Measurements from ENCODE around the gene ZNF559. TPM values are rescaled to one million over a fixed set of nuclear protein-coding genes. Genes with fewer than 3 reads are reported as not detected.

ZNF559 gene
- total RNA-seq, 1 donor from 2014 or later = 23.6 TPM

GRCh38 chr19:9329999-9330398 lies 6.0 kb downstream of the ZNF559 start:
- H3K9me3 Mint-ChIP-seq (ENCODE audit: unreplicated experiment) = peaks cover 20% of the 10 kb centered on the region
- H3K36me3 Mint-ChIP-seq (ENCODE audit: unreplicated experiment) = peaks cover 57% of the 10 kb centered on the region
- no peak overlapping the region for H3K4me3 Mint-ChIP-seq (ENCODE audit: unreplicated experiment)
- H3K27ac Mint-ChIP-seq (ENCODE audit: unreplicated experiment) = no peak overlapping the region
- no peak for TF ChIP-seq CTCF (IDR thresholded peaks at IDR 0.05; ENCODE audit: partially characterized antibody, unreplicated experiment)
- DNase-seq = no peak
- peaks cover 2% of the 10 kb centered on the region for H3K27me3 Mint-ChIP-seq (ENCODE audit: unreplicated experiment)
- H3K4me1 Mint-ChIP-seq (ENCODE audit: low read depth, unreplicated experiment) = no peaks in the 10 kb centered on the region

GRCh38 chr19:9342610-9343304 lies 18.8 kb downstream of the ZNF559 start:
- Mint-ChIP-seq H3K4me1 (ENCODE audit: low read depth, unreplicated experiment) (no peaks in the 10 kb centered on the region), H3K36me3 (ENCODE audit: unreplicated experiment) (peaks cover 66% of the 10 kb centered on the region), H3K9me3 (ENCODE audit: unreplicated experiment) (peaks cover 35% of the 10 kb centered on the region), H3K4me3 (ENCODE audit: unreplicated experiment) (no peak overlapping the region), H3K27ac (ENCODE audit: unreplicated experiment) (no peak overlapping the region), H3K27me3 (ENCODE audit: unreplicated experiment) (peaks cover 4% of the 10 kb centered on the region)
- TF ChIP-seq CTCF (IDR thresholded peaks at IDR 0.05; ENCODE audit: partially characterized antibody, unreplicated experiment) = no peak
- no peak for DNase-seq

- H3K36me3 Mint-ChIP-seq (ENCODE audit: unreplicated experiment) = peaks cover 65% of the 10 kb centered on the region
- H3K4me3 Mint-ChIP-seq (ENCODE audit: unreplicated experiment) = no peak overlapping the region
- peaks cover 2% of the 10 kb centered on the region for H3K27me3 Mint-ChIP-seq (ENCODE audit: unreplicated experiment)
- H3K9me3 Mint-ChIP-seq (ENCODE audit: unreplicated experiment) = peaks cover 29% of the 10 kb centered on the region
- no peak for TF ChIP-seq CTCF (IDR thresholded peaks at IDR 0.05; ENCODE audit: partially characterized antibody, unreplicated experiment)
- H3K4me1 Mint-ChIP-seq (ENCODE audit: low read depth, unreplicated experiment) = no peaks in the 10 kb centered on the region
- DNase-seq = no peak
- no peak overlapping the region for H3K27ac Mint-ChIP-seq (ENCODE audit: unreplicated experiment)
Measured at GRCh38 chr19:9345005-9345404, 21.0 kb downstream of the ZNF559 start.

GRCh38 chr19:9348253-9348652 lies 24.3 kb downstream of the ZNF559 start:
- Mint-ChIP-seq H3K9me3 (ENCODE audit: unreplicated experiment) (peaks cover 16% of the 10 kb centered on the region), H3K27me3 (ENCODE audit: unreplicated experiment) (peaks cover 2% of the 10 kb centered on the region), H3K36me3 (ENCODE audit: unreplicated experiment) (peaks cover 35% of the 10 kb centered on the region), H3K4me3 (ENCODE audit: unreplicated experiment) (no peak overlapping the region), H3K27ac (ENCODE audit: unreplicated experiment) (no peak overlapping the region), H3K4me1 (ENCODE audit: low read depth, unreplicated experiment) (no peaks in the 10 kb centered on the region)
- no peak for TF ChIP-seq CTCF (IDR thresholded peaks at IDR 0.05; ENCODE audit: partially characterized antibody, unreplicated experiment)
- no peak for DNase-seq

GRCh38 chr19:9348671-9349070 lies 24.7 kb downstream of the ZNF559 start:
- Mint-ChIP-seq H3K4me1 (ENCODE audit: low read depth, unreplicated experiment) (no peaks in the 10 kb centered on the region), H3K9me3 (ENCODE audit: unreplicated experiment) (peaks cover 13% of the 10 kb centered on the region), H3K27me3 (ENCODE audit: unreplicated experiment) (peaks cover 2% of the 10 kb centered on the region), H3K36me3 (ENCODE audit: unreplicated experiment) (peaks cover 31% of the 10 kb centered on the region), H3K27ac (ENCODE audit: unreplicated experiment) (no peak overlapping the region), H3K4me3 (ENCODE audit: unreplicated experiment) (no peak overlapping the region)
- TF ChIP-seq CTCF (IDR thresholded peaks at IDR 0.05; ENCODE audit: partially characterized antibody, unreplicated experiment) = no peak
- no peak for DNase-seq

Data from glutamatergic neuron (in vitro differentiated cells).